Measurements from ENCODE around the gene GKN2.

- TF ChIP-seq JUND (IDR thresholded peaks at IDR 0.05), result no peak
- no peak for TF ChIP-seq TAF1 (IDR thresholded peaks at IDR 0.05; ENCODE audit: borderline replicate concordance, low read depth, low read length)
- no peak for TF ChIP-seq CTCF (IDR thresholded peaks at IDR 0.05)
- TF ChIP-seq NRF1 (IDR thresholded peaks at IDR 0.05; ENCODE audit: low read depth, low read length), result no peak
- TF ChIP-seq SIN3A (IDR thresholded peaks at IDR 0.05; ENCODE audit: borderline replicate concordance, low read depth, low read length), result no peak
- TF ChIP-seq YY1 (IDR thresholded peaks at IDR 0.05; ENCODE audit: low read depth), result no peak
- TF ChIP-seq RCOR1 (IDR thresholded peaks at IDR 0.05; ENCODE audit: low read length), result no peak
- no peak for TF ChIP-seq MEF2A (IDR thresholded peaks at IDR 0.05; ENCODE audit: borderline replicate concordance, low read depth)
- TF ChIP-seq USF1 (IDR thresholded peaks at IDR 0.05; ENCODE audit: borderline replicate concordance, low read depth), result no peak
- TF ChIP-seq MAX (IDR thresholded peaks at IDR 0.05; ENCODE audit: low read depth), result no peak
Measured at GRCh38 chr2:68994864-68995263, 42.2 kb upstream of the GKN2 start.
